ENCODE results near the gene CHD9NB.
"Not testable (repeated sequence)": the region's sequence is repeated elsewhere in the genome, so short reads cannot be mapped to it uniquely, and the experiment has no call there.

- TF ChIP-seq, protein P1, sequence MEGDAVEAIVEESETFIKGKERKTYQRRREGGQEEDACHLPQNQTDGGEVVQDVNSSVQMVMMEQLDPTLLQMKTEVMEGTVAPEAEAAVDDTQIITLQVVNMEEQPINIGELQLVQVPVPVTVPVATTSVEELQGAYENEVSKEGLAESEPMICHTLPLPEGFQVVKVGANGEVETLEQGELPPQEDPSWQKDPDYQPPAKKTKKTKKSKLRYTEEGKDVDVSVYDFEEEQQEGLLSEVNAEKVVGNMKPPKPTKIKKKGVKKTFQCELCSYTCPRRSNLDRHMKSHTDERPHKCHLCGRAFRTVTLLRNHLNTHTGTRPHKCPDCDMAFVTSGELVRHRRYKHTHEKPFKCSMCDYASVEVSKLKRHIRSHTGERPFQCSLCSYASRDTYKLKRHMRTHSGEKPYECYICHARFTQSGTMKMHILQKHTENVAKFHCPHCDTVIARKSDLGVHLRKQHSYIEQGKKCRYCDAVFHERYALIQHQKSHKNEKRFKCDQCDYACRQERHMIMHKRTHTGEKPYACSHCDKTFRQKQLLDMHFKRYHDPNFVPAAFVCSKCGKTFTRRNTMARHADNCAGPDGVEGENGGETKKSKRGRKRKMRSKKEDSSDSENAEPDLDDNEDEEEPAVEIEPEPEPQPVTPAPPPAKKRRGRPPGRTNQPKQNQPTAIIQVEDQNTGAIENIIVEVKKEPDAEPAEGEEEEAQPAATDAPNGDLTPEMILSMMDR (IDR thresholded peaks at IDR 0.05), result not testable (repeated sequence)
- TF ChIP-seq POLR2A (IDR thresholded peaks at IDR 0.05), result not testable (repeated sequence)
These were observed 21.6 kb upstream of the CHD9NB start for GRCh38 chr16:53074296-53074695.
